Liver (tissue), 9 donors: ENCODE data around the gene GABBR2. TPM values are rescaled to one million over a fixed set of nuclear protein-coding genes. Genes with fewer than 3 reads are reported as not detected.

Source experiments
- DNase-seq: peaks from one replicate; pipeline ENCODE4 v3.0.0-alpha.2; 2017; ENCODE audit warnings: low spot score
- H3K27ac ChIP-seq, 2 donors: one replicate each; pipeline ENCODE4 v1.7.0; 2013; ENCODE audit warnings: inconsistent platforms in 2 of 2, low read length in 2 of 2, control low read depth in 1 of 2, low read depth in 1 of 2, mild to moderate bottlenecking in 1 of 2
- H3K27me3 ChIP-seq, 4 donors: one replicate each; pipeline versions ENCODE4 v1.6.1 to v1.7.0; 2013; ENCODE audit warnings: low read length in 3 of 4, inconsistent platforms in 1 of 4, mild to moderate bottlenecking in 1 of 4, moderate library complexity in 1 of 4; ENCODE audit not compliant: control insufficient read depth in 4 of 4, insufficient read depth in 4 of 4
- H3K36me3 ChIP-seq, 4 donors: one replicate each; pipeline versions ENCODE4 v1.6.1 to v1.7.0; 2013; ENCODE audit warnings: low read length in 3 of 4, mild to moderate bottlenecking in 3 of 4, low read depth in 1 of 4, moderate library complexity in 1 of 4; ENCODE audit not compliant: control insufficient read depth in 4 of 4, insufficient read depth in 3 of 4
- H3K4me1 ChIP-seq, 4 donors: one replicate each; pipeline versions ENCODE4 v1.6.1 to v1.7.0; 2013; ENCODE audit warnings: low read length in 3 of 4, mild to moderate bottlenecking in 3 of 4, moderate library complexity in 1 of 4; ENCODE audit not compliant: control insufficient read depth in 4 of 4, insufficient read depth in 4 of 4
- H3K4me3 ChIP-seq, 3 donors: one replicate each; pipeline versions ENCODE4 v1.6.1 to v1.7.0; 2013; ENCODE audit warnings: low read length in 3 of 3, control low read depth in 1 of 3, low read depth in 1 of 3, mild to moderate bottlenecking in 1 of 3
- H3K9ac ChIP-seq, 2 donors: one replicate each; pipeline ENCODE4 v1.7.0; 2013; ENCODE audit warnings: low read length in 2 of 2, mild to moderate bottlenecking in 2 of 2, moderate library complexity in 2 of 2, control low read depth in 1 of 2, low read depth in 1 of 2
- H3K9me3 ChIP-seq, 4 donors: one replicate each; pipeline versions ENCODE4 v1.6.1 to v1.7.0; 2013; ENCODE audit warnings: low read length in 3 of 4; ENCODE audit not compliant: control insufficient read depth in 4 of 4
- ATF3 ChIP-seq: IDR thresholded peaks from 2 replicates; pipeline ENCODE4 v1.6.1; 2016; ENCODE audit warnings: antibody characterized with exemption
- EGR1 ChIP-seq, 2 donors: IDR thresholded peaks; 2 replicates each; pipeline ENCODE4 v1.6.1; 2016 to 2018; ENCODE audit warnings: antibody characterized with exemption in 2 of 2, low read depth in 2 of 2
- FOXA1 ChIP-seq: IDR thresholded peaks from 2 replicates; pipeline ENCODE4 v1.6.1; 2016; ENCODE audit warnings: antibody characterized with exemption
- FOXA2 ChIP-seq: IDR thresholded peaks from 2 replicates; pipeline ENCODE4 v1.6.1; 2016; ENCODE audit warnings: antibody characterized with exemption
- GABPA ChIP-seq, 2 donors: IDR thresholded peaks in 1 of 2; conservative IDR thresholded peaks in 1 of 2; 2 replicates each; pipeline ENCODE4 v1.6.1; 2016; ENCODE audit warnings: antibody characterized with exemption in 2 of 2, mild to moderate bottlenecking in 1 of 2, moderate library complexity in 1 of 2
- HNF4A ChIP-seq, 2 donors: conservative IDR thresholded peaks; 2 replicates each; pipeline ENCODE4 v1.6.1; 2016; ENCODE audit warnings: antibody characterized with exemption in 2 of 2, mild to moderate bottlenecking in 2 of 2
- HNF4G ChIP-seq: IDR thresholded peaks from 2 replicates; pipeline ENCODE4 v1.6.1; 2016; ENCODE audit warnings: antibody characterized with exemption
- JUND ChIP-seq, 2 donors: IDR thresholded peaks; 2 replicates each; pipeline ENCODE4 v1.6.1; 2016; ENCODE audit warnings: antibody characterized with exemption in 2 of 2
- NR2F2 ChIP-seq: IDR thresholded peaks from 2 replicates; pipeline ENCODE4 v1.6.1; 2016; ENCODE audit warnings: antibody characterized with exemption
- RAD21 ChIP-seq, 2 donors: IDR thresholded peaks; 2 replicates each; pipeline ENCODE4 v1.6.1; 2016; ENCODE audit warnings: antibody characterized with exemption in 2 of 2, mild to moderate bottlenecking in 2 of 2
- REST ChIP-seq: IDR thresholded peaks from 2 replicates; pipeline ENCODE4 v1.6.1; 2016; ENCODE audit warnings: antibody characterized with exemption, mild to moderate bottlenecking
- RXRA ChIP-seq, 2 donors: IDR thresholded peaks; 2 replicates each; pipeline ENCODE4 v1.6.1; 2017 to 2018; ENCODE audit warnings: antibody characterized with exemption in 2 of 2, mild to moderate bottlenecking in 1 of 2
- SP1 ChIP-seq: IDR thresholded peaks from 2 replicates; pipeline ENCODE4 v1.6.1; 2018; ENCODE audit warnings: antibody characterized with exemption, mild to moderate bottlenecking
- TAF1 ChIP-seq: conservative IDR thresholded peaks from 2 replicates; pipeline ENCODE4 v1.6.1; 2016; ENCODE audit warnings: antibody characterized with exemption, mild to moderate bottlenecking
- YY1 ChIP-seq: IDR thresholded peaks from 2 replicates; pipeline ENCODE4 v1.6.1; 2016; ENCODE audit warnings: antibody characterized with exemption, mild to moderate bottlenecking
- WGBS: extraction: QIAGEN DNeasy Blood & Tissue Kit; methylation state at CpG from one replicate; pipeline ENCODE4 v1.1.7; 2013; 5-methylcytosine and 5-hydroxymethylcytosine counted together
- polyA plus RNA-seq, 2 donors: library from polyadenylated mRNA; stranded (reverse) in 1 of 2; unstranded in 1 of 2; fragments of 200-250 nt in 1 of 2; fragments of >200 nt in 1 of 2; fragmentation: Nextera tagmentation in 1 of 2; extraction: Ambion mirVana in 1 of 2; gene quantifications; one replicate each; pipeline versions ENCODE4 v1.2.1 to v1.2.3, GENCODE V29; 2013 to 2015
- total RNA-seq, 2 donors: library from RNA; depleted of rRNA; stranded (reverse); fragments of >200 nt; gene quantifications; one replicate each; pipeline ENCODE4 v1.2.3, GENCODE V29; 2014
- TF ChIP-seq, protein P1 (sequence below): IDR thresholded peaks from 2 replicates; pipeline ENCODE4 v1.6.1; 2016; ENCODE audit warnings: antibody characterized with exemption
- TF ChIP-seq, protein P2 (sequence below): IDR thresholded peaks from 2 replicates; pipeline ENCODE4 v1.6.1; 2016; ENCODE audit warnings: antibody characterized with exemption
- TF ChIP-seq, protein P3 (sequence below): fragments of 150-350 bp; IDR thresholded peaks from 2 replicates; pipeline ENCODE4 v1.5.1; 2017; ENCODE audit warnings: improper control_type of control experiment, low read depth, low read length; ENCODE audit not compliant: missing input control
- donor health status: healthy.
- donor health status: healthy.
- donor health status: healthy.
- donor health status: healthy.
- donor health status: healthy.

The GABBR2 gene
- total and polyA plus RNA-seq, 4 donors, result 0.03 to 0.23 (median 0.08) TPM; not detected in 1

DNA sequence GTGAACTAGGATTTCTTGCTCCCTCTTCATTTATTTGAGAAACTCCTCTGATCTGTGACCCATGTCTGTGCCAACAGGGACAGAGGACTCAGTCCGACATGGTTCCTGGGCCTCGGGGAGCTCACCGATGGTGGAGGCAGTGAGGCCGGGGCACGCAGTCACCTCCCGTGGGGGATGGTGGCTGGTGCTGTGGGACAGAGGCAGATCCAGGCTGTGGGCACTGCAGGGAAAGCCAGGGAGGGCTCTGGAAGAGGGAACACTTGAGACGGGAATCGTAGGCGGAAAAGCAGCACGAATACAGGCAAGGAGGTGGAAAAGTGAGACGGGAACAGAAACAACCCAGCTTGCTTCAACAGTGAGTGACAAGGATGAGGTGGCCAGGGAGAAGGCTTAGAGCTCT is 127.8 kb downstream of the GABBR2 start:
- 86% methylated on average over 11 of the region's 11 CpGs for WGBS

GRCh38 chr9:98579700-98580099 is 129.0 kb downstream of the GABBR2 start:
- WGBS, result 25% methylated on average over 2 of the region's 2 CpGs
- Histone ChIP-seq H3K9ac (no peak overlapping the region), H3K27me3 (no peaks in the 10 kb centered on the region), H3K9me3 (no peaks in the 10 kb centered on the region), H3K27ac (no peak overlapping the region), H3K4me1 (peaks cover 7 to 19% (median 15%) of the 10 kb centered on the region in 4 donors), H3K4me3 (no peak overlapping the region), H3K36me3 (no peaks in the 10 kb centered on the region)
- DNase-seq, result no peak
- TF ChIP-seq RAD21 (IDR thresholded peaks at IDR 0.05) (peak; percentile 42 to 44), EGR1 (IDR thresholded peaks at IDR 0.05; ENCODE audit: low read depth in 2 of 2) (peak in 1 of 2 donors; percentile 52), HNF4G (peak; percentile 44), NR2F2 (no peak), SP1 (peak; percentile 63), YY1 (peak; percentile 73), FOXA2 (no peak), RXRA (IDR thresholded peaks at IDR 0.05) (peak; percentile 85 to 97), GABPA (IDR thresholded peaks at IDR 0.05 in 1 of 2, conservative IDR thresholded peaks at IDR 0.05 in 1 of 2) (no peak), ATF3 (no peak), JUND (IDR thresholded peaks at IDR 0.05) (peak; percentile 34 to 83), TAF1 (no peak), FOXA1 (no peak), REST (peak; percentile 27), HNF4A (conservative IDR thresholded peaks at IDR 0.05) (peak; percentile 89 to 95)
- TF ChIP-seq, protein P1, sequence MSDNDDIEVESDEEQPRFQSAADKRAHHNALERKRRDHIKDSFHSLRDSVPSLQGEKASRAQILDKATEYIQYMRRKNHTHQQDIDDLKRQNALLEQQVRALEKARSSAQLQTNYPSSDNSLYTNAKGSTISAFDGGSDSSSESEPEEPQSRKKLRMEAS, result peak; percentile 58
- TF ChIP-seq, protein P2, sequence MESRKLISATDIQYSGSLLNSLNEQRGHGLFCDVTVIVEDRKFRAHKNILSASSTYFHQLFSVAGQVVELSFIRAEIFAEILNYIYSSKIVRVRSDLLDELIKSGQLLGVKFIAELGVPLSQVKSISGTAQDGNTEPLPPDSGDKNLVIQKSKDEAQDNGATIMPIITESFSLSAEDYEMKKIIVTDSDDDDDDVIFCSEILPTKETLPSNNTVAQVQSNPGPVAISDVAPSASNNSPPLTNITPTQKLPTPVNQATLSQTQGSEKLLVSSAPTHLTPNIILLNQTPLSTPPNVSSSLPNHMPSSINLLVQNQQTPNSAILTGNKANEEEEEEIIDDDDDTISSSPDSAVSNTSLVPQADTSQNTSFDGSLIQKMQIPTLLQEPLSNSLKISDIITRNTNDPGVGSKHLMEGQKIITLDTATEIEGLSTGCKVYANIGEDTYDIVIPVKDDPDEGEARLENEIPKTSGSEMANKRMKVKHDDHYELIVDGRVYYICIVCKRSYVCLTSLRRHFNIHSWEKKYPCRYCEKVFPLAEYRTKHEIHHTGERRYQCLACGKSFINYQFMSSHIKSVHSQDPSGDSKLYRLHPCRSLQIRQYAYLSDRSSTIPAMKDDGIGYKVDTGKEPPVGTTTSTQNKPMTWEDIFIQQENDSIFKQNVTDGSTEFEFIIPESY, result peak; percentile 79
- TF ChIP-seq, protein P3, sequence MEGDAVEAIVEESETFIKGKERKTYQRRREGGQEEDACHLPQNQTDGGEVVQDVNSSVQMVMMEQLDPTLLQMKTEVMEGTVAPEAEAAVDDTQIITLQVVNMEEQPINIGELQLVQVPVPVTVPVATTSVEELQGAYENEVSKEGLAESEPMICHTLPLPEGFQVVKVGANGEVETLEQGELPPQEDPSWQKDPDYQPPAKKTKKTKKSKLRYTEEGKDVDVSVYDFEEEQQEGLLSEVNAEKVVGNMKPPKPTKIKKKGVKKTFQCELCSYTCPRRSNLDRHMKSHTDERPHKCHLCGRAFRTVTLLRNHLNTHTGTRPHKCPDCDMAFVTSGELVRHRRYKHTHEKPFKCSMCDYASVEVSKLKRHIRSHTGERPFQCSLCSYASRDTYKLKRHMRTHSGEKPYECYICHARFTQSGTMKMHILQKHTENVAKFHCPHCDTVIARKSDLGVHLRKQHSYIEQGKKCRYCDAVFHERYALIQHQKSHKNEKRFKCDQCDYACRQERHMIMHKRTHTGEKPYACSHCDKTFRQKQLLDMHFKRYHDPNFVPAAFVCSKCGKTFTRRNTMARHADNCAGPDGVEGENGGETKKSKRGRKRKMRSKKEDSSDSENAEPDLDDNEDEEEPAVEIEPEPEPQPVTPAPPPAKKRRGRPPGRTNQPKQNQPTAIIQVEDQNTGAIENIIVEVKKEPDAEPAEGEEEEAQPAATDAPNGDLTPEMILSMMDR, result no peak

More for the DNA sequence above, 127.8 kb downstream of the GABBR2 start:
- Histone ChIP-seq H3K9me3 (no peaks in the 10 kb centered on the region), H3K4me1 (peaks cover 7 to 19% (median 15%) of the 10 kb centered on the region in 4 donors), H3K4me3 (no peak overlapping the region), H3K27ac (no peak overlapping the region), H3K36me3 (no peaks in the 10 kb centered on the region), H3K27me3 (no peaks in the 10 kb centered on the region), H3K9ac (no peak overlapping the region)
- TF ChIP-seq SP1 (no peak), FOXA1 (no peak), YY1 (no peak), GABPA (IDR thresholded peaks at IDR 0.05 in 1 of 2, conservative IDR thresholded peaks at IDR 0.05 in 1 of 2) (no peak), NR2F2 (no peak)
- DNase-seq, result no peak
